ENCODE results near the gene ZNF780A. TPM values are rescaled to one million over a fixed set of nuclear protein-coding genes. Genes with fewer than 3 reads are reported as not detected.
"Not testable (repeated sequence)": the region's sequence is repeated elsewhere in the genome, so short reads cannot be mapped to it uniquely, and the experiment has no call there.

The ZNF780A gene
- total RNA-seq (1 to 10 TPM; 6.4 to 9.5 TPM), total RNA-seq (11.4 to 41.1 reads per million in 2 donors)

DNA sequence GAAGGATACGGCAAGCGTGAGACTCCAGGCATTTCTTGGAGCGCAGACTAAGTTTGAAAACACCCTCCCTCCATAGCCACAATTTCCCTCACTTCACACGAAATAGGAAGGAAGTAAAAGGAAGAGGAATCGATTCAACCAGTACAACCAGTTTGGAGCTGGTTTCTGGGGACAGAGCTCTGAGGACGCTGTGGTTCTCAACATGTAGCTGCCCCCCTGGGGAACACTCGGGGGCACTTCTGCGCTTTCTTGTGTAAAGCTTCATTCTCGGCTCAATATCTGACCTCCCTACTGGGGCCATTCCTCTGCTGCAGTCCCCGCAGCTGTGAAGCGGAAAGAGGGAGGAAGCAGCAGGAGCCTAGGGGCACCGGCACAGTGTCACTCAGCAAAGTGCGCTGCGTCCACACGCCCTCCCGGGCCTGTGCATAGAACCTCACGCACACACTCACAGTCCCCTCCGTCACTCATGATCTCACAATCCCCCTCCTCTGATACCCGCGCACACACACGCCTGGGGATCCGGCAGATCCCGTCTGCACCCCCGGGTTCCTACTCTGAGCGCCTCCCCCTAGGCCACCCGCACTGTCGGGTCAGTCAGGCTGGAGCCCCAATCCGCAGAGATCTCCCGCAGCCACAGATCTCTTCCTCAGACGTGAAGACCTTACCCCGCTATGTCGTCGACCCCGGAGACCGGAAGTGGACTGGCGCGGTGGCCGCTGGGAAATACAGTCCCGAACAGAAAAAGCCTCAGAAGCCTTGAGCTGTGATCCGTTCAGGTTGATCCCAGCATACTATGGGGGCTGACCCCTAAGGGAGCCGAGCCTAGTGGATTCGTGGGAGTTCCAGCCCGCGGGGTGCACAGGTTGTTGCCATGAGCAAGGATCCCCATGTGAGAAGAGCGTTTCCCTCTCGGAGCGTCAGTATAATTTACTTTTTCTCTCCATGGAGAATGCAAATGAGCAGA lies at the start of gene ZNF780A:
Gene ZNF780A, minus strand, starts transcription at position 703 of the 964 bp plus-strand sequence. CDS start 6,190 bp downstream, outside the sequence.
- Mint-ChIP-seq H3K4me3 (peak within 1 kb of the TSS; percentile 100), H3K27me3 (peaks cover 6% of the 10 kb centered on the region), H3K27ac (peak within 1 kb of the TSS; percentile 100), H3K36me3 (ENCODE audit: low read depth) (peaks cover 5% of the 10 kb centered on the region), H3K4me1 (peaks cover 36% of the 10 kb centered on the region)
- peak; percentile 49 to 56 (median 54) for DNase-seq
- ATAC-seq: peak; percentile 91
- H3K9me3 ChIP-seq (ENCODE audit: control insufficient read depth, low read length, poor library complexity, severe bottlenecking): no peaks in the 10 kb centered on the region

DNA sequence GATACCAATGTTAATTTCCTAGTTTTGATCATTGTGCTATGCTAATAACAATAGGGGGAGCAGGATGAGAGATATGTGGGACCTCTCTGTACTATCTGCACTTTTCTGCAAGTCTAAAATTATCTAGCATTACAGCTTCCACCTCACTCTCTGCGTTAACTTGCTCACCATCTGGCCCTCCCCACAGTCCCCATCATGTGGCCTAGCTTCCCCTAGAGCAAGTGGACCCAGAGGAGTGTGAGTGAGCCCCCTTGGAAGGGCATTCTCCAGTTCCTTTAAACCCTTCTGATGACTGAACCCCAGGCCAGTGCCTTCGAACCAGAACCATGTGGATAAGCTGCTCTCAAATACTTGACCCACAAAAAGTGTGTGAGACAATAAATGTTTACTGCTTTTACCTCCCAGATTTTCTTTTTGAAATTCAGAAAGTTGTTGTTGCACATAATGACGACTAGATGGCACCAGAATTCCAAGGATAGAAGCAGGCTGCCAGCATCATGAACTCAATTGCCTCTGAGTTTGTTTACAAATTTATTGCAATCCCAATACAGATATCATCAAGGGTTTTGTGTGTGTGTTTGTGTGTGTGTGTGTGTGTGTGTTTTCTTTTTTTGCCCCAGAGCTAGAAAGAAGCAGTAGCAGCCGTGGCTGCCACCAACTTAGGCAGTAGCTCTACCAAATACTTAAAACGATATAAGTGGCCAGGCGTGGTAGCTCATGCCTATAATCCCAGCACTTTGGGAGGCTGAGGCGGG lies 49.0 kb upstream of the ZNF780A start:
- Mint-ChIP-seq H3K27me3 (peaks cover 32% of the 10 kb centered on the region), H3K27ac (no peak overlapping the region), H3K4me1 (peaks cover 15% of the 10 kb centered on the region), H3K4me3 (no peak overlapping the region), H3K36me3 (ENCODE audit: low read depth) (no peaks in the 10 kb centered on the region)
- ATAC-seq: peak; percentile 48
- DNase-seq: no peak
- no peaks in the 10 kb centered on the region for H3K9me3 ChIP-seq (ENCODE audit: control insufficient read depth, low read length, poor library complexity, severe bottlenecking)

DNA sequence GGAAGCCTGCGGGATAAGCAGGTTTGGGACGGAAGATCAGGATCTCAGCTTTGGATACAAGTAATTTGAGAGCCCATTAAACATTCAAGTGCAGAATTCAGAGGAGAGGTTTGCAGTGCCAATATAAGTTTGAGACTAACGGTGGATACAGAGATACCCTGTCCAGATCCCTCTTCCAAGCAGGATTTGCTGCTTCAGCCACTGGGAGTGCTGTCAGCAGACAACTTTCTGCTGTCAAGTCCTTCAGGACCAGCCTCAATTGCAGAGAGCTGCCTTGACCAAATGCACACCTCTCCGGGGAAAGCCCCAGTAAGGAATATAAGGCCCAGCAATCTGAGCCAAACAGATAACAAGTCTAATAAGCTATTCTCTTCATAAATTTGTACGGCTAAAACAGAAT lies 46.1 kb upstream of the ZNF780A start:
- H3K4me3 Mint-ChIP-seq: no peak overlapping the region
- H3K27me3 Mint-ChIP-seq: peaks cover 42% of the 10 kb centered on the region
- no peak for DNase-seq
- H3K36me3 Mint-ChIP-seq (ENCODE audit: low read depth): no peaks in the 10 kb centered on the region
- no peak for ATAC-seq
- peaks cover 5% of the 10 kb centered on the region for H3K4me1 Mint-ChIP-seq
- no peak overlapping the region for H3K27ac Mint-ChIP-seq
- no peaks in the 10 kb centered on the region for H3K9me3 ChIP-seq (ENCODE audit: control insufficient read depth, low read length, poor library complexity, severe bottlenecking)

DNA sequence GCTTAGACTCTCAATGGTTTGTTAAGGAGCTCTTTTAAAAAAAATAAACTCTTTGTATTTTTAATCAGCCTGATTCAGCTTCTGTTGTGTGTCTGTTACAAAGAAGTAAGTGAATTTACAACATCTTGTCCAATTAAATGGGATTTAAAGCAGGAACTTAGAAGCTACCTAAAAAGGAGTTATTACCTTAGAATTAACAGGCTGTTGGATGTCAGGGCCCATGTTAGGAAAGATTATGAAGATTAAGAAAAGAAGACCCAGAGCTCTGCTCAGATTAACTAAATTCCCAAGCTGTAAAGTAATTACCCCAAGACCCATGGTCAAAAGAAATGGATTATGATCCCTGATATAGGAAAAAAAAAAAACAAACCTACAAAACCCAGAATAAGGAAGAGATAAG lies 44.1 kb upstream of the ZNF780A start:
- no peaks in the 10 kb centered on the region for H3K9me3 ChIP-seq (ENCODE audit: control insufficient read depth, low read length, poor library complexity, severe bottlenecking)

DNA sequence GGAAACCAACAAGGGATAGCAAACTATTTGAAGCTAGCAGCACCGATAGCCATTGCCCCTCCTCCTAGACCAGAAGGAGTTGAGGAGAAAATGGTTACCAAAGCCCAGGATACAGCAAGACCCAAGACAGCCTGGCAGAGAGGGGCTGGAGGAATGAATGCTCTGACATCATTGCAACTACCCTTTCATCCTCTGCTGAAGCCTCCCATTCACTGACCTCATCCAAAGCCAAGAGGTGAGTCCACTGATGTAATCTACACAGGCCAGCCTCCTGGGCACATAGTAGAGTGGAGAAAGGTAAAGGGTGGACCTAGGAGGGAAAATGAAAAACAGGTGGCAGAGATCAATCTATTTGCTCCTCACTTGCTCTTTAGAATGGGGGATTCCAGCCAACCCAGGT lies 42.7 kb upstream of the ZNF780A start:
- DNase-seq: no peak
- H3K9me3 ChIP-seq (ENCODE audit: control insufficient read depth, low read length, poor library complexity, severe bottlenecking): peaks cover 5% of the 10 kb centered on the region
- Mint-ChIP-seq H3K27ac (no peak overlapping the region), H3K27me3 (peaks cover 56% of the 10 kb centered on the region), H3K4me3 (no peak overlapping the region), H3K4me1 (no peaks in the 10 kb centered on the region), H3K36me3 (ENCODE audit: low read depth) (no peaks in the 10 kb centered on the region)
- no peak for ATAC-seq

More for the DNA sequence above, 44.1 kb upstream of the ZNF780A start:
- Mint-ChIP-seq H3K36me3 (ENCODE audit: low read depth) (no peaks in the 10 kb centered on the region), H3K27ac (no peak overlapping the region), H3K27me3 (peaks cover 56% of the 10 kb centered on the region), H3K4me1 (peaks cover 4% of the 10 kb centered on the region), H3K4me3 (no peak overlapping the region)
- no peak for DNase-seq
- ATAC-seq: no peak

DNA sequence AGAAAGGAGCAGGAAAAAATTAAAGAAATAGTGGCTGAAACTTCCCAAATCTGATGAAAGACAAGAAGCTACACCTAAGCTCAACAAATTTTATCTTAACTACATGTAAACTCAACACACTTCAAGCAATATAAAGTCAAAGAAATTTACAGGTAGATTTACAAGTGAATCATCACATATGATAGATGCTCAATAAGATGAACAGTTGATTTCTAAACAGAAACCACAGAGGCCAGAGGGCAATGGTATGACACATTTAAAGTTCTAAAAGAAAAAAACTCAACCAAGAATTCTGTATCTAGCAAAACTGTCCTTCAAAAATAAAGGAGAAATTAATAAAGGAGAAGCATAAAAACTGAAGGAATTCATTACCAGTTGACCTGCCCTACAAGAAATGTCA lies 39.3 kb upstream of the ZNF780A start:
- Mint-ChIP-seq H3K4me1 (no peaks in the 10 kb centered on the region), H3K27me3 (peaks cover 52% of the 10 kb centered on the region), H3K4me3 (no peak overlapping the region), H3K36me3 (ENCODE audit: low read depth) (no peaks in the 10 kb centered on the region), H3K27ac (no peak overlapping the region)
- peaks cover 5% of the 10 kb centered on the region for H3K9me3 ChIP-seq (ENCODE audit: control insufficient read depth, low read length, poor library complexity, severe bottlenecking)
- DNase-seq (no peak), ATAC-seq (no peak)

DNA sequence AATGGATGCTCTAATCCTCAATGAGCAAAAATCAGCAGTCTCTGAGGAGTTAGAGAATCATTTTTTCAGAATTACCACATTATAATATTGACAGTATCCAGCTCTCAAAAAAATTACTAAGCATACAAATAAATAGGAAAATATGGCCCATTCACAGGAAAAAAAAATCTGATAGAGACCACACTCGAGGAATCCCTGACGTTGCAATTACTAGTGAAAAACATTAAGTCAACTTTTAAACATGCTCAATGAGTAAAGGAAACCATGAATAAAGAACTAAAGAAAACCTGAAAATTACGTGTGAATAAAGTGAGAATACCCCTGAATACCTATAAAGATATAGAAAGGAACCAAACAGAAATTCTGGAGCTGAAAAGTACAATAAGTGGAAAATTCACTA lies 38.7 kb upstream of the ZNF780A start:
- peaks cover 55% of the 10 kb centered on the region for H3K27me3 Mint-ChIP-seq
- ATAC-seq (no peak), DNase-seq (no peak)
- H3K4me3 Mint-ChIP-seq: no peak overlapping the region
- no peaks in the 10 kb centered on the region for H3K4me1 Mint-ChIP-seq
- no peak overlapping the region for H3K27ac Mint-ChIP-seq
- no peaks in the 10 kb centered on the region for H3K36me3 Mint-ChIP-seq (ENCODE audit: low read depth)
- H3K9me3 ChIP-seq (ENCODE audit: control insufficient read depth, low read length, poor library complexity, severe bottlenecking): peaks cover 5% of the 10 kb centered on the region

DNA sequence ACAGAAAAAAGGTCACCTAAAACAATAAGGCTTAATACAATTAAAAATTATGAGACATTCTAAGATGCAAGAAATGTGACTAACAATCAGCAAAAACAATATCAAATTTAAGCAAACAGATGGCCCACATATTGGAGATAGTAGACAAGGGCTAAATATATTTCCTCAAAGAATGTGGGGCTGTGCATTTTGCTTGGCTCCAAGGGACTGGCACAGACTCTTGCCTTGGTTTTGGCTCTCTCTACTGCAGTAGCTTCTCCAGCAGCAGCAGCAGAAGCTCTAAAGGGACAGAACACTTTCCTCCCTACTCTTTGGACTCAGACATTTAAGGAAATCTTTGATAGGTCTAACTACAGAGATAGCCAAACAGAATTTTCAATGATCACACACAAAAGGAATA lies 38.2 kb upstream of the ZNF780A start:
- ATAC-seq (no peak), DNase-seq (no peak)
- peaks cover 5% of the 10 kb centered on the region for H3K9me3 ChIP-seq (ENCODE audit: control insufficient read depth, low read length, poor library complexity, severe bottlenecking)
- peaks cover 59% of the 10 kb centered on the region for H3K27me3 Mint-ChIP-seq
- no peaks in the 10 kb centered on the region for H3K4me1 Mint-ChIP-seq
- H3K4me3 Mint-ChIP-seq: no peak overlapping the region
- no peaks in the 10 kb centered on the region for H3K36me3 Mint-ChIP-seq (ENCODE audit: low read depth)
- H3K27ac Mint-ChIP-seq: no peak overlapping the region

DNA sequence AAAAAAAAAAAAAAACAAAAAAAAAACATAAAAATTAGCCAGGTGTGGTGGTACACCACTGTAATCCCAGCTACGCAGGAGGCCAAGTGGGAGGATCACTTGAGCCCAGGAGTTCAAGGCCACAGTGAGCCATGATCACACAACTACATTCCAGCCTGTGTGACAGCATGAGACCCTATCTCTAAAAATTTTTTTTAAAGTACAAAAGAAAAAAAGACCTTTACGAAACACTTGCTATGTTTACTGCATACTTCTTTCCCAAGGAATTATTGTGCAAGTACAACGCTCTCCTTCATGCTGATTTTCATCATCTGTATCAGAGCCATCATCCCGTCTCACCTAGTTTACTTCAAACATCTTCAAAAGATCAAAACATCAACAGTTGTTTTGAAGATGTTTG lies 28.6 kb upstream of the ZNF780A start:
- Mint-ChIP-seq H3K27ac (no peak overlapping the region), H3K4me3 (no peak overlapping the region), H3K36me3 (ENCODE audit: low read depth) (no peaks in the 10 kb centered on the region), H3K4me1 (no peaks in the 10 kb centered on the region), H3K27me3 (peaks cover 30% of the 10 kb centered on the region)
- ATAC-seq (no peak), DNase-seq (no peak)
- H3K9me3 ChIP-seq (ENCODE audit: control insufficient read depth, low read length, poor library complexity, severe bottlenecking): no peaks in the 10 kb centered on the region

DNA sequence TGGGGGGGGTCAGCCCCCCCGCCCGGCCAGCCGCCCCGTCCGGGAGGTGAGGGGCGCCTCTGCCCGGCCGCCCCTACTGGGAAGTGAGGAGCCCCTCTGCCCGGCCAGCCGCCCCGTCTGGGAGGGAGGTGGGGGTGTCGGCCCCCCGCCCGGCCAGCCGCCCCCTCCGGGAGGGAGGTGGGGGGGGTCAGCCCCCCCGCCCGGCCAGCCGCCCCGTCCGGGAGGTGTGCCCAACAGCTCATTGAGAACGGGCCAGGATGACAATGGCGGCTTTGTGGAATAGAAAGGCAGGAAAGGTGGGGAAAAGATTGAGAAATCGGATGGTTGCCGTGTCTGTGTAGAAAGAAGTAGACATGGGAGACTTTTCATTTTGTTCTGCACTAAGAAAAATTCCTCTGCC lies 27.9 kb upstream of the ZNF780A start:
- H3K4me3 Mint-ChIP-seq; H3K4me1 Mint-ChIP-seq; H3K27ac Mint-ChIP-seq; H3K36me3 Mint-ChIP-seq (ENCODE audit: low read depth); ATAC-seq; DNase-seq; H3K9me3 ChIP-seq (ENCODE audit: control insufficient read depth, low read length, poor library complexity, severe bottlenecking): not testable (repeated sequence)
- peaks cover 24% of the 10 kb centered on the region for H3K27me3 Mint-ChIP-seq

DNA sequence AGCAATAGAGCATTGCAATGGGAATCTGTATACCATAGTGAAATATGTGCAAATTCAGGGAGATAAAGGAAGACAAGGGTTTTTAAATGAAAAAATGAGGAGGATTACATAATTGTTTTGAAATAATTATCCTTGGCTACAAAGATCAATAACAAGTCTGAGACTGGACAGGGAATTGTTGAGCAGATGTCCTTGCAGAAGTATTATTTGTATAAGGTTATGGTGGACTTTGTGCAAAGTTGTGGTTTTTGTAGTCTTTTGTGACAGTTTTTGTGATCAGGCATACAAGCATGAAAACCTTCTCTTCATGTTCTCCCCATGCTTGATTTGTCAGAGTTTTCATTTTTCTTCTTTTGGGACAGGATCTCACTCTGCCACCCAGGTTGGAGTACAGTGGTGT lies 25.3 kb upstream of the ZNF780A start:
- DNase-seq (no peak), ATAC-seq (no peak)
- Mint-ChIP-seq H3K36me3 (ENCODE audit: low read depth) (no peaks in the 10 kb centered on the region), H3K4me3 (no peak overlapping the region), H3K27me3 (peaks cover 12% of the 10 kb centered on the region), H3K27ac (no peak overlapping the region), H3K4me1 (no peaks in the 10 kb centered on the region)
- no peaks in the 10 kb centered on the region for H3K9me3 ChIP-seq (ENCODE audit: control insufficient read depth, low read length, poor library complexity, severe bottlenecking)

DNA sequence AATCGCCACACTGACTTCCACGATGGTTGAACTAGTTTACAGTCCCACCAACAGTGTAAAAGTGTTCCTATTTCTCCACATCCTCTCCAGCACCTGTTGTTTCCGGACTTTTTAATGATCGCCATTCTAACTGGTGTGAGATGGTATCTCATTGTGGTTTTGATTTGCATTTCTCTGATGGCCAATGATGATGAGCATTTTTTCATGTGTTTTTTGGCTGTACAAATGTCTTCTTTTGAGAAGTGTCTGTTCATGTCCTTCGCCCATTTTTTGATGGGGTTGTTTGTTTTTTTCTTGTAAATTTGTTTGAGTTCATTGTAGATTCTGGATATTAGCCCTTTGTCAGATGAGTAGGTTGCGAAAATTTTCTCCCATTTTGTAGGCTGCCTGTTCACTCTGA lies 23.4 kb upstream of the ZNF780A start:
- H3K27ac Mint-ChIP-seq; ATAC-seq; H3K4me1 Mint-ChIP-seq; DNase-seq; H3K36me3 Mint-ChIP-seq (ENCODE audit: low read depth); H3K9me3 ChIP-seq (ENCODE audit: control insufficient read depth, low read length, poor library complexity, severe bottlenecking); H3K4me3 Mint-ChIP-seq: not testable (repeated sequence)
- H3K27me3 Mint-ChIP-seq: peaks cover 18% of the 10 kb centered on the region

DNA sequence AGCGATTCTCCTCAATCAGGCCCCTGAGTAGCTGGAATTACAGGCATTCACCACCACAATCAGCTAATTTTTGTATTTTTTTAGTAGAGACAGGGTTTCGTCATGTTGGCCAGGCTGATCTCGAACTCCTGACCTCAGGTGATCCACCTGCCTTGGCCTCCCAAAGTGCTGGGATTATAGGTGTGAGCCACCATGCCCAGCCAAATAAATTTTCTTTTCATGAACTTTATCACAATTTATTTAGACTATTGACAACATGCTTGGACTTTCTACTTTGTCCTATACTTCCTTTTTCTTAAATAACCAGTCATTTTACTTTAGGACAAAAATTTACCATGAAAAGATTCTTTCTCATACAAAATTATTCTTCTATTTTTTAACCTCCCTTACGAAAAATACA lies 21.5 kb upstream of the ZNF780A start:
- H3K36me3 Mint-ChIP-seq (ENCODE audit: low read depth); H3K4me3 Mint-ChIP-seq; H3K9me3 ChIP-seq (ENCODE audit: control insufficient read depth, low read length, poor library complexity, severe bottlenecking); DNase-seq; H3K27ac Mint-ChIP-seq; ATAC-seq; H3K4me1 Mint-ChIP-seq: not testable (repeated sequence)
- peaks cover 18% of the 10 kb centered on the region for H3K27me3 Mint-ChIP-seq
